Liver (tissue), 9 donors: Measurements from ENCODE around the gene SH3RF3. TPM values are rescaled to one million over a fixed set of nuclear protein-coding genes. Genes with fewer than 3 reads are reported as not detected.

Experiments used
- DNase-seq: peaks from one replicate; pipeline ENCODE4 v3.0.0-alpha.2; 2017; ENCODE audit warnings: low spot score
- H3K27ac ChIP-seq, 2 donors: one replicate each; pipeline ENCODE4 v1.7.0; 2013; ENCODE audit warnings: inconsistent platforms in 2 of 2, low read length in 2 of 2, control low read depth in 1 of 2, low read depth in 1 of 2, mild to moderate bottlenecking in 1 of 2
- H3K27me3 ChIP-seq, 4 donors: one replicate each; pipeline versions ENCODE4 v1.6.1 to v1.7.0; 2013; ENCODE audit warnings: low read length in 3 of 4, inconsistent platforms in 1 of 4, mild to moderate bottlenecking in 1 of 4, moderate library complexity in 1 of 4; ENCODE audit not compliant: control insufficient read depth in 4 of 4, insufficient read depth in 4 of 4
- H3K36me3 ChIP-seq, 4 donors: one replicate each; pipeline versions ENCODE4 v1.6.1 to v1.7.0; 2013; ENCODE audit warnings: low read length in 3 of 4, mild to moderate bottlenecking in 3 of 4, low read depth in 1 of 4, moderate library complexity in 1 of 4; ENCODE audit not compliant: control insufficient read depth in 4 of 4, insufficient read depth in 3 of 4
- H3K4me1 ChIP-seq, 4 donors: one replicate each; pipeline versions ENCODE4 v1.6.1 to v1.7.0; 2013; ENCODE audit warnings: low read length in 3 of 4, mild to moderate bottlenecking in 3 of 4, moderate library complexity in 1 of 4; ENCODE audit not compliant: control insufficient read depth in 4 of 4, insufficient read depth in 4 of 4
- H3K4me3 ChIP-seq, 3 donors: one replicate each; pipeline versions ENCODE4 v1.6.1 to v1.7.0; 2013; ENCODE audit warnings: low read length in 3 of 3, control low read depth in 1 of 3, low read depth in 1 of 3, mild to moderate bottlenecking in 1 of 3
- H3K9ac ChIP-seq, 2 donors: one replicate each; pipeline ENCODE4 v1.7.0; 2013; ENCODE audit warnings: low read length in 2 of 2, mild to moderate bottlenecking in 2 of 2, moderate library complexity in 2 of 2, control low read depth in 1 of 2, low read depth in 1 of 2
- H3K9me3 ChIP-seq, 4 donors: one replicate each; pipeline versions ENCODE4 v1.6.1 to v1.7.0; 2013; ENCODE audit warnings: low read length in 3 of 4; ENCODE audit not compliant: control insufficient read depth in 4 of 4
- EGR1 ChIP-seq, 2 donors: IDR thresholded peaks; 2 replicates each; pipeline ENCODE4 v1.6.1; 2016 to 2018; ENCODE audit warnings: antibody characterized with exemption in 2 of 2, low read depth in 2 of 2
- FOXA1 ChIP-seq: IDR thresholded peaks from 2 replicates; pipeline ENCODE4 v1.6.1; 2016; ENCODE audit warnings: antibody characterized with exemption
- FOXA2 ChIP-seq: IDR thresholded peaks from 2 replicates; pipeline ENCODE4 v1.6.1; 2016; ENCODE audit warnings: antibody characterized with exemption
- GABPA ChIP-seq, 2 donors: IDR thresholded peaks in 1 of 2; conservative IDR thresholded peaks in 1 of 2; 2 replicates each; pipeline ENCODE4 v1.6.1; 2016; ENCODE audit warnings: antibody characterized with exemption in 2 of 2, mild to moderate bottlenecking in 1 of 2, moderate library complexity in 1 of 2
- HNF4A ChIP-seq, 2 donors: conservative IDR thresholded peaks; 2 replicates each; pipeline ENCODE4 v1.6.1; 2016; ENCODE audit warnings: antibody characterized with exemption in 2 of 2, mild to moderate bottlenecking in 2 of 2
- HNF4G ChIP-seq: IDR thresholded peaks from 2 replicates; pipeline ENCODE4 v1.6.1; 2016; ENCODE audit warnings: antibody characterized with exemption
- JUND ChIP-seq, 2 donors: IDR thresholded peaks; 2 replicates each; pipeline ENCODE4 v1.6.1; 2016; ENCODE audit warnings: antibody characterized with exemption in 2 of 2
- NR2F2 ChIP-seq: IDR thresholded peaks from 2 replicates; pipeline ENCODE4 v1.6.1; 2016; ENCODE audit warnings: antibody characterized with exemption
- RAD21 ChIP-seq, 2 donors: IDR thresholded peaks; 2 replicates each; pipeline ENCODE4 v1.6.1; 2016; ENCODE audit warnings: antibody characterized with exemption in 2 of 2, mild to moderate bottlenecking in 2 of 2
- RXRA ChIP-seq, 2 donors: IDR thresholded peaks; 2 replicates each; pipeline ENCODE4 v1.6.1; 2017 to 2018; ENCODE audit warnings: antibody characterized with exemption in 2 of 2, mild to moderate bottlenecking in 1 of 2
- SP1 ChIP-seq: IDR thresholded peaks from 2 replicates; pipeline ENCODE4 v1.6.1; 2018; ENCODE audit warnings: antibody characterized with exemption, mild to moderate bottlenecking
- TAF1 ChIP-seq: conservative IDR thresholded peaks from 2 replicates; pipeline ENCODE4 v1.6.1; 2016; ENCODE audit warnings: antibody characterized with exemption, mild to moderate bottlenecking
- YY1 ChIP-seq: IDR thresholded peaks from 2 replicates; pipeline ENCODE4 v1.6.1; 2016; ENCODE audit warnings: antibody characterized with exemption, mild to moderate bottlenecking
- WGBS: extraction: QIAGEN DNeasy Blood & Tissue Kit; methylation state at CpG from one replicate; pipeline ENCODE4 v1.1.7; 2013; 5-methylcytosine and 5-hydroxymethylcytosine counted together
- polyA plus RNA-seq, 2 donors: library from polyadenylated mRNA; stranded (reverse) in 1 of 2; unstranded in 1 of 2; fragments of 200-250 nt in 1 of 2; fragments of >200 nt in 1 of 2; fragmentation: Nextera tagmentation in 1 of 2; extraction: Ambion mirVana in 1 of 2; gene quantifications; one replicate each; pipeline versions ENCODE4 v1.2.1 to v1.2.3, GENCODE V29; 2013 to 2015
- total RNA-seq, 2 donors: library from RNA; depleted of rRNA; stranded (reverse); fragments of >200 nt; gene quantifications; one replicate each; pipeline ENCODE4 v1.2.3, GENCODE V29; 2014
- TF ChIP-seq, protein P1 (sequence below): IDR thresholded peaks from 2 replicates; pipeline ENCODE4 v1.6.1; 2016; ENCODE audit warnings: antibody characterized with exemption
- TF ChIP-seq, protein P2 (sequence below): IDR thresholded peaks from 2 replicates; pipeline ENCODE4 v1.6.1; 2016; ENCODE audit warnings: antibody characterized with exemption, mild to moderate bottlenecking
- TF ChIP-seq, protein P3 (sequence below): fragments of 150-350 bp; IDR thresholded peaks from 2 replicates; pipeline ENCODE4 v1.5.1; 2017; ENCODE audit warnings: improper control_type of control experiment, low read depth, low read length; ENCODE audit not compliant: missing input control
- TF ChIP-seq, protein P4 (sequence below): IDR thresholded peaks from 2 replicates; pipeline ENCODE4 v1.6.1; 2016; ENCODE audit warnings: antibody characterized with exemption
- donor health status: healthy.
- donor health status: healthy.
- donor health status: healthy.
- donor health status: healthy.
- donor health status: healthy.

The SH3RF3 gene
- total and polyA plus RNA-seq, 4 donors = 0.11 to 1.0 (median 0.54) TPM

DNA sequence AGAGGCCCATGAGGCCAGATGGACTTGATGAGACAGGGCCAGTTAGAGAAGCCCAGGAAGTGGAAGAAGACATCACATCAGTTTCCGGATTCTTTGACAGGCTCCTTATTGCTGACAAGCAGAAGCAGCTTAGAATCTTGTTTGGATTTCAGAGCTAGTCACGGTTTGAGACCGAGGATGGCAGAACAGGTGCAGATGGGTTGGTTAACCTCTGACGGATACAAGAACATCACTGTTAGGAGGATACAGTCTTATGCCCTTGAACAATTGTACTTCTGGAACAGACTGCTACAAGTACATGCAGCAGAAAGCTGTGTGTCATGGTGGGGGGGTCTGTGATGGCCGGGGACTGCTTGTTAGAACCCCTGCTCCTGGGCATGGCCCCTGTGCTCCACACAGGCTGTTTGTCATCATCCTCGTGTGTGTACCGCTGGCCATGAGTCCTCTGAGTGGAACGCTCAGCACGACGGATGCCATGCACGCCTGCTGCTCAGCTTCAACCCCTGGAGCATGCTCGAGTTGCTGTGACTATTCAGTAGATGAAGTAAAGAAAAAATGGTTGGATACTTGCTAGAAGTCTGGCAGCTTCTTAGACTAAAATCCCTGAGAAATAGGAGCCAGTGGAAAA lies 217.7 kb downstream of the SH3RF3 start:
- Histone ChIP-seq H3K9ac (no peak overlapping the region), H3K27ac (no peak overlapping the region), H3K4me1 (peaks cover 0 to 4% (median 0%) of the 10 kb centered on the region in 4 donors), H3K27me3 (no peaks in the 10 kb centered on the region), H3K9me3 (no peaks in the 10 kb centered on the region), H3K4me3 (no peak overlapping the region), H3K36me3 (no peaks in the 10 kb centered on the region)
- DNase-seq = no peak
- TF ChIP-seq RXRA (IDR thresholded peaks at IDR 0.05) (no peak), RAD21 (IDR thresholded peaks at IDR 0.05) (no peak), TAF1 (no peak), SP1 (no peak), GABPA (IDR thresholded peaks at IDR 0.05 in 1 of 2, conservative IDR thresholded peaks at IDR 0.05 in 1 of 2) (no peak), JUND (IDR thresholded peaks at IDR 0.05) (no peak), NR2F2 (no peak), HNF4A (conservative IDR thresholded peaks at IDR 0.05) (no peak), FOXA1 (no peak)
- TF ChIP-seq, protein P1, sequence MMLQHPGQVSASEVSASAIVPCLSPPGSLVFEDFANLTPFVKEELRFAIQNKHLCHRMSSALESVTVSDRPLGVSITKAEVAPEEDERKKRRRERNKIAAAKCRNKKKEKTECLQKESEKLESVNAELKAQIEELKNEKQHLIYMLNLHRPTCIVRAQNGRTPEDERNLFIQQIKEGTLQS = no peak
- TF ChIP-seq, protein P2, sequence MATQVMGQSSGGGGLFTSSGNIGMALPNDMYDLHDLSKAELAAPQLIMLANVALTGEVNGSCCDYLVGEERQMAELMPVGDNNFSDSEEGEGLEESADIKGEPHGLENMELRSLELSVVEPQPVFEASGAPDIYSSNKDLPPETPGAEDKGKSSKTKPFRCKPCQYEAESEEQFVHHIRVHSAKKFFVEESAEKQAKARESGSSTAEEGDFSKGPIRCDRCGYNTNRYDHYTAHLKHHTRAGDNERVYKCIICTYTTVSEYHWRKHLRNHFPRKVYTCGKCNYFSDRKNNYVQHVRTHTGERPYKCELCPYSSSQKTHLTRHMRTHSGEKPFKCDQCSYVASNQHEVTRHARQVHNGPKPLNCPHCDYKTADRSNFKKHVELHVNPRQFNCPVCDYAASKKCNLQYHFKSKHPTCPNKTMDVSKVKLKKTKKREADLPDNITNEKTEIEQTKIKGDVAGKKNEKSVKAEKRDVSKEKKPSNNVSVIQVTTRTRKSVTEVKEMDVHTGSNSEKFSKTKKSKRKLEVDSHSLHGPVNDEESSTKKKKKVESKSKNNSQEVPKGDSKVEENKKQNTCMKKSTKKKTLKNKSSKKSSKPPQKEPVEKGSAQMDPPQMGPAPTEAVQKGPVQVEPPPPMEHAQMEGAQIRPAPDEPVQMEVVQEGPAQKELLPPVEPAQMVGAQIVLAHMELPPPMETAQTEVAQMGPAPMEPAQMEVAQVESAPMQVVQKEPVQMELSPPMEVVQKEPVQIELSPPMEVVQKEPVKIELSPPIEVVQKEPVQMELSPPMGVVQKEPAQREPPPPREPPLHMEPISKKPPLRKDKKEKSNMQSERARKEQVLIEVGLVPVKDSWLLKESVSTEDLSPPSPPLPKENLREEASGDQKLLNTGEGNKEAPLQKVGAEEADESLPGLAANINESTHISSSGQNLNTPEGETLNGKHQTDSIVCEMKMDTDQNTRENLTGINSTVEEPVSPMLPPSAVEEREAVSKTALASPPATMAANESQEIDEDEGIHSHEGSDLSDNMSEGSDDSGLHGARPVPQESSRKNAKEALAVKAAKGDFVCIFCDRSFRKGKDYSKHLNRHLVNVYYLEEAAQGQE = no peak
- TF ChIP-seq, protein P3, sequence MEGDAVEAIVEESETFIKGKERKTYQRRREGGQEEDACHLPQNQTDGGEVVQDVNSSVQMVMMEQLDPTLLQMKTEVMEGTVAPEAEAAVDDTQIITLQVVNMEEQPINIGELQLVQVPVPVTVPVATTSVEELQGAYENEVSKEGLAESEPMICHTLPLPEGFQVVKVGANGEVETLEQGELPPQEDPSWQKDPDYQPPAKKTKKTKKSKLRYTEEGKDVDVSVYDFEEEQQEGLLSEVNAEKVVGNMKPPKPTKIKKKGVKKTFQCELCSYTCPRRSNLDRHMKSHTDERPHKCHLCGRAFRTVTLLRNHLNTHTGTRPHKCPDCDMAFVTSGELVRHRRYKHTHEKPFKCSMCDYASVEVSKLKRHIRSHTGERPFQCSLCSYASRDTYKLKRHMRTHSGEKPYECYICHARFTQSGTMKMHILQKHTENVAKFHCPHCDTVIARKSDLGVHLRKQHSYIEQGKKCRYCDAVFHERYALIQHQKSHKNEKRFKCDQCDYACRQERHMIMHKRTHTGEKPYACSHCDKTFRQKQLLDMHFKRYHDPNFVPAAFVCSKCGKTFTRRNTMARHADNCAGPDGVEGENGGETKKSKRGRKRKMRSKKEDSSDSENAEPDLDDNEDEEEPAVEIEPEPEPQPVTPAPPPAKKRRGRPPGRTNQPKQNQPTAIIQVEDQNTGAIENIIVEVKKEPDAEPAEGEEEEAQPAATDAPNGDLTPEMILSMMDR = no peak
- WGBS = 95% methylated on average over 12 of the region's 12 CpGs

DNA sequence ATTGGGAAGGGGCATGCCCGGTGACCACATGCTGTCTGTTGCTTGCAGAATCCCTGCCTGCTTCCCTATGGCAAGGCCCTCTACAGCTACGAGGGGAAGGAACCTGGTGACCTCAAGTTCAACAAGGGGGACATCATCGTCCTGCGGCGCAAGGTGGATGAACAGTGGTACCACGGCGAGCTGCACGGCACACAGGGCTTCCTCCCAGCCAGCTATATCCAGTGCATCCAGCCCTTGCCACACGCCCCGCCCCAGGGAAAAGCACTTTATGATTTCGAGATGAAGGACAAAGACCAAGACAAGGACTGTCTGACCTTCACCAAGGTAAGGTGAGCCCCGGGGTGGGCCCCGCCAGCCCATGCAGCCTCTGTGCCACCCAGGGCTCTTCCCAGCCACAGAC lies 218.6 kb downstream of the SH3RF3 start:
- 94% methylated on average over 13 of the region's 13 CpGs for WGBS
- no peak overlapping the region for H3K9ac ChIP-seq
- H3K4me1 ChIP-seq = peaks cover 0 to 4% (median 0%) of the 10 kb centered on the region in 4 donors
- H3K27me3 ChIP-seq = no peaks in the 10 kb centered on the region
- no peak overlapping the region for H3K4me3 ChIP-seq
- no peak overlapping the region for H3K27ac ChIP-seq
- DNase-seq = no peak
- TF ChIP-seq, protein P1 = no peak
- TF ChIP-seq, protein P2 = no peak
- no peak for TF ChIP-seq JUND (IDR thresholded peaks at IDR 0.05)
- no peak for TF ChIP-seq HNF4G
- no peak for TF ChIP-seq FOXA2
- no peak for TF ChIP-seq RXRA (IDR thresholded peaks at IDR 0.05)
- TF ChIP-seq, protein P3 = no peak
- no peak for TF ChIP-seq SP1
- no peak for TF ChIP-seq NR2F2
- TF ChIP-seq FOXA1 = no peak
- TF ChIP-seq TAF1 = no peak
- no peak for TF ChIP-seq EGR1 (IDR thresholded peaks at IDR 0.05; ENCODE audit: low read depth in 2 of 2)
- TF ChIP-seq, protein P4, sequence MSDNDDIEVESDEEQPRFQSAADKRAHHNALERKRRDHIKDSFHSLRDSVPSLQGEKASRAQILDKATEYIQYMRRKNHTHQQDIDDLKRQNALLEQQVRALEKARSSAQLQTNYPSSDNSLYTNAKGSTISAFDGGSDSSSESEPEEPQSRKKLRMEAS = no peak
- TF ChIP-seq RAD21 (IDR thresholded peaks at IDR 0.05) = no peak
- TF ChIP-seq HNF4A (conservative IDR thresholded peaks at IDR 0.05) = no peak
- no peak for TF ChIP-seq YY1
- H3K36me3 ChIP-seq = no peaks in the 10 kb centered on the region
- no peaks in the 10 kb centered on the region for H3K9me3 ChIP-seq
